ENCODE data around the gene GMDS.

DNA sequence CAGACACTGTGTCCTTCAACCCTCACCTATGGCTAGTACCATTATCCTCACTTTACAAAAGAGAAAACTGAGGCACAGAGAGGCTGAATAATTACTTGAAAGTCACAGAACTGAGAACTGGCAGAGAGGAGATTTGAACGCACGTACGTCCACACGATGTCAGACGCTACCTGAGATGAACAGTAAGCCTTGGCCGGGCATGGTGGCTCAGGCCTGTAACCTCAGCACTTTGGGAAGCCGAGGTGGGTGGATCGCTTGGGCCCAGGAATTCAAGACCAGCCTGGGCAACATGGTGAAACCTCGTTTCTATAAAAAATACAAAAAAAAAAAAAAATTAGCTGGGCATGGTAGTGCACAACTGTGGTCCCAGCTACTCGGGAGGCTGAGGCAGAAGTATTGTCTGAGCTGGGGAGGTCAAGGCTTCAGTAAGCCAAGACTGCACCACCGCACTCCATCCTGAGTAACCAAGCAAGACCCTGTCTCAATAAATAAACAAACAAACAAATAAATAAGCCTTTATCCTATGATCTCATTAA lies 20.5 kb downstream of the GMDS start:
- TF ChIP-seq, protein P1, sequence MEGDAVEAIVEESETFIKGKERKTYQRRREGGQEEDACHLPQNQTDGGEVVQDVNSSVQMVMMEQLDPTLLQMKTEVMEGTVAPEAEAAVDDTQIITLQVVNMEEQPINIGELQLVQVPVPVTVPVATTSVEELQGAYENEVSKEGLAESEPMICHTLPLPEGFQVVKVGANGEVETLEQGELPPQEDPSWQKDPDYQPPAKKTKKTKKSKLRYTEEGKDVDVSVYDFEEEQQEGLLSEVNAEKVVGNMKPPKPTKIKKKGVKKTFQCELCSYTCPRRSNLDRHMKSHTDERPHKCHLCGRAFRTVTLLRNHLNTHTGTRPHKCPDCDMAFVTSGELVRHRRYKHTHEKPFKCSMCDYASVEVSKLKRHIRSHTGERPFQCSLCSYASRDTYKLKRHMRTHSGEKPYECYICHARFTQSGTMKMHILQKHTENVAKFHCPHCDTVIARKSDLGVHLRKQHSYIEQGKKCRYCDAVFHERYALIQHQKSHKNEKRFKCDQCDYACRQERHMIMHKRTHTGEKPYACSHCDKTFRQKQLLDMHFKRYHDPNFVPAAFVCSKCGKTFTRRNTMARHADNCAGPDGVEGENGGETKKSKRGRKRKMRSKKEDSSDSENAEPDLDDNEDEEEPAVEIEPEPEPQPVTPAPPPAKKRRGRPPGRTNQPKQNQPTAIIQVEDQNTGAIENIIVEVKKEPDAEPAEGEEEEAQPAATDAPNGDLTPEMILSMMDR (IDR thresholded peaks at IDR 0.05; ENCODE audit: low read depth, low read length) = no peak
- TF ChIP-seq EZH2phosphoT487 (IDR thresholded peaks at IDR 0.05; ENCODE audit: low read depth) = no peak

All from OCI-LY3 (cell line).